ENCODE data around the gene ABCB9.
"Not testable (repeated sequence)": the region's sequence is repeated elsewhere in the genome, so short reads cannot be mapped to it uniquely, and the experiment has no call there.

ABCB9 gene

GRCh38 chr12:122927756-122928403 is 38.4 kb downstream of the ABCB9 start:
- H3K27ac ChIP-seq = no peak overlapping the region

DNA sequence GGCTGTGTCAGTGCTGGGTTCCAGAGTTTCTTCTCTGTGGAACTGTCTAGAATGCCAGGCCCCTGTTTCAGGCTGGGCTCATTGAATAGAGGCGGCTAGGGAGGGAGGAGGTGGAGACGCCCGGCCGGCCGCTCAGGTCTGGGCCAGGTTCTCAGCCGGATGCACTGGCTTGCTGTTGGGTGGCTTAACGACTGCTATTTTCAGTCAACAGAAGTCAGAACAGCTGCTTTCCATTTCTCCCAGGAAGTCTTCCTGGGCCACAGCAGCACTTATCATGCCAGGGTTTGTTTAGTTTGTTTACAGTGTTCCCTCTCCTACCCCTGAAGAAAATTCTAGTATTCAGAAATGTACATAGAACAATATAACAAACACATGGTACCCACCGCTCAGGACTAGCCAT is 44.3 kb downstream of the ABCB9 start:
- no peak overlapping the region for H3K27ac ChIP-seq
- TF ChIP-seq, protein P1, sequence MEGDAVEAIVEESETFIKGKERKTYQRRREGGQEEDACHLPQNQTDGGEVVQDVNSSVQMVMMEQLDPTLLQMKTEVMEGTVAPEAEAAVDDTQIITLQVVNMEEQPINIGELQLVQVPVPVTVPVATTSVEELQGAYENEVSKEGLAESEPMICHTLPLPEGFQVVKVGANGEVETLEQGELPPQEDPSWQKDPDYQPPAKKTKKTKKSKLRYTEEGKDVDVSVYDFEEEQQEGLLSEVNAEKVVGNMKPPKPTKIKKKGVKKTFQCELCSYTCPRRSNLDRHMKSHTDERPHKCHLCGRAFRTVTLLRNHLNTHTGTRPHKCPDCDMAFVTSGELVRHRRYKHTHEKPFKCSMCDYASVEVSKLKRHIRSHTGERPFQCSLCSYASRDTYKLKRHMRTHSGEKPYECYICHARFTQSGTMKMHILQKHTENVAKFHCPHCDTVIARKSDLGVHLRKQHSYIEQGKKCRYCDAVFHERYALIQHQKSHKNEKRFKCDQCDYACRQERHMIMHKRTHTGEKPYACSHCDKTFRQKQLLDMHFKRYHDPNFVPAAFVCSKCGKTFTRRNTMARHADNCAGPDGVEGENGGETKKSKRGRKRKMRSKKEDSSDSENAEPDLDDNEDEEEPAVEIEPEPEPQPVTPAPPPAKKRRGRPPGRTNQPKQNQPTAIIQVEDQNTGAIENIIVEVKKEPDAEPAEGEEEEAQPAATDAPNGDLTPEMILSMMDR (conservative IDR thresholded peaks at IDR 0.05) = no peak
- no peak for TF ChIP-seq ZFX (IDR thresholded peaks at IDR 0.05)

More at GRCh38 chr12:122927756-122928403, 38.4 kb downstream of the ABCB9 start:
- TF ChIP-seq, protein P1 (conservative IDR thresholded peaks at IDR 0.05) = no peak
- no peak for TF ChIP-seq ZFX (IDR thresholded peaks at IDR 0.05)

DNA sequence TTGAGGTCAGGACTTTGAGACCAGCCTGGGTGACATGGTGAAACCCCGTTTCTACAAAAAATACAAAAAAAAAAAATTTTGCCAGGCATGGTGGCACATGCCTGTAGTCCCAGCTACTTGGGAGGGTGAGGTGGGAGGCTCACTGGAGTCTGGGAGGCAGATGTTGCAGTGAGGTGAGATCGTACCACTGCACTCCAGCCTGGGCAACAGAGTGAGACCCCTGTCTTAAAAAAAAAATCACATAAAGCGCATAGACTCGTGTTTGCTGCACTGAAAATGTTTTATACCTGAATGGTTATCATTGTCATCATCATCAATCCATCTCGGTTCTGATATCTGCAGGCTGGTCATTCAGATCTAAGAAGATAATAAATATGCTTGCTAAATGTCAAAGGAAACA is 45.6 kb downstream of the ABCB9 start:
- TF ChIP-seq, protein P1 (conservative IDR thresholded peaks at IDR 0.05) = no peak
- TF ChIP-seq ZFX (IDR thresholded peaks at IDR 0.05) = no peak
- no peak overlapping the region for H3K27ac ChIP-seq

GRCh38 chr12:122918827-122919226 is 47.4 kb downstream of the ABCB9 start:
- no peak for TF ChIP-seq ZFX (IDR thresholded peaks at IDR 0.05)
- TF ChIP-seq, protein P1 (conservative IDR thresholded peaks at IDR 0.05) = no peak
- no peak overlapping the region for H3K27ac ChIP-seq

DNA sequence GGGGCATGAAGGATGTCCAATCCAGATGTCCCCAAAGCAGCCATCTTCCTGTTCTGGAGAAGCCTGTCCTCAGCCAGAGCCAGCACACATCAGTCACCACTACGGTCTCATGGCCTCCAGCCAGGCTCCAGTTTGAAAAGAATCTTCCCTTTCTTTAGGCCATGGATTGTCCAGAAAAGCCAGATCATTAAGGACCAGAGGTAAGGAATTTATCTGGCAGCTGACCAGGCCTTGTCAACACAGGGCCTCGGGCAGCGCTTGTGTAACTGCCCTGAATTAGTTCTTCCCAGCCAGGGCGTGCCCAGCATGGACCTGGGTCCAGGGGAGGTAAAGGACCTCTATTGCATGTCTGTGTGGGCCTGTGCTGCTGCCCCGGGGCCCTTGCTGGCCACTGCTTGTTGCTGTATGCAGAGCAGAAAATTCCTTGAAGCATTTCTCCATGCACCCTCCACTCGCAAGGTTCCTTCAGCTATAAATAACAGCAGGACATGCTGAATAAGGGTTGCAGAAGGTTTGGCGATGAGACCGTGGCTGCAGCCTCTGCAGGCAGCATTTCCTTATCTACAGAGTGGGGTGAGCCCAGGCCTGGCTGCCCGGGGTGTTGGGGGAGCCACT is 48.6 kb downstream of the ABCB9 start:
- TF ChIP-seq ZFX (IDR thresholded peaks at IDR 0.05) = no peak
- TF ChIP-seq, protein P1 (conservative IDR thresholded peaks at IDR 0.05) = no peak
- no peak overlapping the region for H3K27ac ChIP-seq

- TF ChIP-seq ZFX (IDR thresholded peaks at IDR 0.05) = no peak
- TF ChIP-seq, protein P1 (conservative IDR thresholded peaks at IDR 0.05) = no peak
- no peak overlapping the region for H3K27ac ChIP-seq
Observed at GRCh38 chr12:122909442-122910288, 56.6 kb downstream of the ABCB9 start.

GRCh38 chr12:122908915-122909314 is 57.3 kb downstream of the ABCB9 start:
- TF ChIP-seq, protein P1 (conservative IDR thresholded peaks at IDR 0.05) = no peak
- no peak for TF ChIP-seq ZFX (IDR thresholded peaks at IDR 0.05)
- H3K27ac ChIP-seq = no peak overlapping the region

DNA sequence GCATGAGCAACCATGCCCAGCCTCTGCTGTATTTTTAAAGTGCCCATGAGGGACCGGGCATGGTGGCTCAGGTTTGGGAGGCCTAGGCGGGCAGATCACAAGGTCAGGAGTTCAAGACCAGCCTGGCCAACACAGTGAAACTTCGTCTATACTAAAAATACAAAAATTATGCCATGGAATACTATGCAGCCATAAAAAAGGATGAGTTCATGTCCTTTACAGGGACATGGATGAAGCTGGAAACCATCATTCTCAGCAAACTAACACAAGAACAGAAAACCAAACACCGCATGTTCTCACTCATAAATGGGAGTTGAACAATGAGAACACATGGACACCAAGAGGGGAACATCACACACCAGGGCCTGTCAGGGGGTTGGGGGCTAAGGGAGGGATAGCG is 61.0 kb downstream of the ABCB9 start:
- H3K27ac ChIP-seq = not testable (repeated sequence)

Measured in C4-2B (cell line).